ENCODE results near the gene IL13.

Gene IL13

DNA sequence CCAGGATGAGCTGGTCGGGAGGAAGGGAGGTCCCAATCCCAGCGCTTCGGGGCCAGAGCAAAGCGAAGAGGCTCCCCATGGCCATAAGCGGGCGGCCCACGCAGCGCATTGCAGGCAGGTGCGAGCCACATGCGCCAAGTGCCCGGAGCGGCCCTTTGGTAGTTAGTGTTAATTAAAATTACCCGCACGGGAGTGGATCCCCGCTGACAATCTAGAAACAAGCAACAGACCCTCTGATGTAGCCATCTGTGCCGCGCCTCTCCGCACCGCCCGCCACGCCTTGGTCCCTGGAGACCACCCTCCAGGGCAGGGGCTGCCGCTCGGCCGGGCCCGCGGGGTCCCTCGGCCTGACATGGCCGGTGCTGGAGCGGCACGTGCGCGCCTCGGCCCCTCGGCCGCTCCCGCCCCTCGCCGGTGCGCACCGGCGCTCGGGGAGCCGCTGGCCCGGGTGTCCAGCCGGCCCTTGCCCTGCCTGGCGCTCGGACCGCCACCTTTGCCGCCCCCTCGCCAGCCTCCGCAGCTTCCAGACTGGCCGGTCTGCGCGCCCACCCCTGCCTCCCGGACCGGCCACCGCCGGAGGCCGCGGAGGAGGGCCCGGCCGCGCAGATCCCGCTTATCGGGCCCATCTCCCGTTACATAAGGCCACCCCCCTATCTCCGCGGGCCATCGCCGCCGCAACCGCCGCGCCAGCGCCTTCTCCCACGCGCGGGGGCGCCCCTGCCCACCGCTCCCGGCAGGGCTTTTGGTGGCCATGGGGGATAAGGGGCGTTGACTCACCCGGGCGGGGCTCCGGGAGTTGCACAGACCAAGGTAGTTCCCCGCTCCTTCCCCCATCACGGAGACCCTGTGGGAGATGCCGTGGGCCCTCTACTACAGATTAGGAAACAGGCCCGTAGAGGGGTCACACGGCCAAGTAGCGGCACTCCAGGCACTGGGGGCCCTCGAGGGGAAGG is 1.9 kb upstream of the IL13 start:
- peak in 1 of 2 donors; percentile 31 for DNase-seq (ENCODE audit: low read depth in 2 of 2)

DNA sequence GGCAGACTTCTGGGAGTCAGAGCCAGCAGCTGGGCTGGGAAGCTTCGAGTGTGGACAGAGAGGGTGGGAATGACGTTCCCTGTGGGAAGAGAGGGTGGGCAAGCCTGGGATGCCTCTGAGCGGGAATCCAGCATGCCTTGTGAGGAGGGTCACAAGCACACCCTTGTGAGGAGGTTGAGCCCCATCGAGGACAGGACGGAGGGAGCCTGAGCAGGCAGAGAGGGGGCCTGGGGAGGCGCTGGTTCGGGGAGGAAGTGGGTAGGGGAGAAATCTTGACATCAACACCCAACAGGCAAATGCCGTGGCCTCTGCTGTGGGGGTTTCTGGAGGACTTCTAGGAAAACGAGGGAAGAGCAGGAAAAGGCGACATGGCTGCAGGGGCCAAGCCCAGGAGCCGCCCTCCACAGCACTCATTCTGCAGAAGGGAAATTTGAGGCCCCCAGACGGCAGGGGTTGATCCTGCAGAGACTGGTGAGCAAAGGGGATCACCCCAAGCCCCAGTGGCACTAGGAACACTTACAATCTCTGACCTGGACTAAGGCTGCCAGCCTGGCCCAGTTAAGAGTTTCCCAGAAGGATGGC is 1.1 kb upstream of the IL13 start:
- DNase-seq (ENCODE audit: low read depth in 2 of 2): no peak

DNA sequence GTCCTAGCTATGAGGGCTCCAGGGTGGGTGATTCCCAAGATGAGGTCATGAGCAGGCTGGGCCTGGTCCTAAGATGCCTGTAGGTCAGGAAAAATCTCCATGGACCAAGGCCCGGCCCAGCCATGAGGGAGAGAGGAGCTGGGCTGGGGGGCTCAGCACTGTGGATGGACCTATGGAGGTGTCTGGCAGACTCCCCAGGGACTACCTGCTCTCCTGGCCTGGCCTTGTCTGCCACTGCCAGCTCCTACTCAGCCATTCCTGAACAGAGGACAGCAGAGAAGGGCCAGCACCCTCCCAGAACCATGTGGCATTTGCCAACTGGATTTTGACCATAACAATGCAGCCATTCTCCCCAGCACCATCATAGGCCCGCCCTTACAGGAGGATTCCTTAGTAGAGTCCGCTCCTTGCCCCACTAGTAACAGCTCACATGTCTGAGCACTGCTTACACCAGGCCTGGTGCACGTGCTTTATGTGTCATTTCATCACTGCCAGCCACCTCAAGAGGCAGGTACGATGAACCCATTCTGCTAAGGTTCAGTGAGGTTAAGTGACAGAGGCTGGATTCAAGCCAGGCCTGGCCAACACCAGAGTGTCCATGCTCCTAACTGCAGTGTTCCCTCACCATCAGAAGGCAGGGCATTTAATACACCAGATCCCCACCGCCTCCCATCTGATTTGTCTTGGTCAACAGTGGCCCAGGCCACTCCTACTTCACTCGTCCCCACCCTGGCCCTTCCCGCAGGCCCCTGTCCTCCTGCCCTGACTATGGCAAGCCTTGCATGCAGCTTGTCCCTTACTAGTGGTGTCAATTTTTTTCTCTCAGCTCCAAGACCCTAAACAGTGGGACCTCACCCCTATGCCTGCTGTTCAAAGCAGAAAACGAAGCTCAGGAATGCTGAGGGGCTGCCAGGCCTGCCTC is 669 bp downstream of the IL13 start:
- DNase-seq (ENCODE audit: low read depth in 2 of 2): no peak

DNA sequence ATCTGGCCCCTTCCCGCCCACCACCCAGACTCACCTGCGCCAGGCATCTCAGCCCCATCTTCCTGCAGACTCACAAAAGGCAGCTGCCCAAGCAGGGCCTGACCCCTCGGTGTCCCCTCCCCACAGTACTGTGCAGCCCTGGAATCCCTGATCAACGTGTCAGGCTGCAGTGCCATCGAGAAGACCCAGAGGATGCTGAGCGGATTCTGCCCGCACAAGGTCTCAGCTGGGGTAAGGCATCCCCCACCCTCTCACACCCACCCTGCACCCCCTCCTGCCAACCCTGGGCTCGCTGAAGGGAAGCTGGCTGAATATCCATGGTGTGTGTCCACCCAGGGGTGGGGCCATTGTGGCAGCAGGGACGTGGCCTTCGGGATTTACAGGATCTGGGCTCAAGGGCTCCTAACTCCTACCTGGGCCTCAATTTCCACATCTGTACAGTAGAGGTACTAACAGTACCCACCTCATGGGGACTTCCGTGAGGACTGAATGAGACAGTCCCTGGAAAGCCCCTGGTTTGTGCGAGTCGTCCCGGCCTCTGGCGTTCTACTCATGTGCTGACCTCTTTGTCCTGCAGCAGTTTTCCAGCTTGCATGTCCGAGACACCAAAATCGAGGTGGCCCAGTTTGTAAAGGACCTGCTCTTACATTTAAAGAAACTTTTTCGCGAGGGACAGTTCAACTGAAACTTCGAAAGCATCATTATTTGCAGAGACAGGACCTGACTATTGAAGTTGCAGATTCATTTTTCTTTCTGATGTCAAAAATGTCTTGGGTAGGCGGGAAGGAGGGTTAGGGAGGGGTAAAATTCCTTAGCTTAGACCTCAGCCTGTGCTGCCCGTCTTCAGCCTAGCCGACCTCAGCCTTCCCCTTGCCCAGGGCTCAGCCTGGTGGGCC is 1.9 kb downstream of the IL13 start:
- no peak for DNase-seq (ENCODE audit: low read depth in 2 of 2)

DNA sequence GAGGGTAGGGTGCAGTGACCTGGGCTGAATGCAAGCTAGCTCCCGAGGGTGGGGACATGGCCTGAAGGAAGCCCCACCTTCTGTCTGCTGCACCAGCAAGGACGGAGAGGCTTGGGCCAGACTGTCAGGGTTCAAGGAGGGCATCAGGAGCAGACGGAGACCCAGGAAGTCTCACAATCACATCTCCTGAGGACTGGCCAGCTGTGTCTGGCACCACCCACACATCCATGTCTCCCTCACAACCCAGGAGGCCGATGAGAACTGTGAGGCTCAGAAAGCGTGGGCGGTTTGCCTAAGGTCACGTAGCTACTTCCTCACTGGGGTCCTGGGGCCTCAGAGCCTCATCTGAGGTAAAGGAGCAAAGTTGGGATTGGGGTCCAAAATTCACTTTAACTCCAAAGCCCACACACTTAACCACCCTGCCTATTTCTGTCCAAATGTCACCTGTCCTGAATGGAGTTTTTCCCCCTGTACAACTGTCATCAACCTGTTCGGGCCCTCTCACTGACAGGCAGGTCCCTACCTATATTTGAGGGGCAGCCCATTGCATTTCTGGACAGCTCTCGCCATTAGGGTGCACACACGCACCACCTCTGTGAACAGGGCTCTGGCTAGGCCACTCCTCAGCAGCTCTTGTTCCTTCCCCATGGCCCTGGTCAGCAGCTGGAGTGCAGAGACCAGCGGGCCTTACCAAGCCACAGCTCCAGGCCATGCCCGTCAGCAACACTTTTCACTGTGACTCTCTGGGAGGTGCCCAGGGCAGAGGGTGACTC is 3.4 kb downstream of the IL13 start:
- DNase-seq (ENCODE audit: low read depth in 2 of 2): no peak

DNA sequence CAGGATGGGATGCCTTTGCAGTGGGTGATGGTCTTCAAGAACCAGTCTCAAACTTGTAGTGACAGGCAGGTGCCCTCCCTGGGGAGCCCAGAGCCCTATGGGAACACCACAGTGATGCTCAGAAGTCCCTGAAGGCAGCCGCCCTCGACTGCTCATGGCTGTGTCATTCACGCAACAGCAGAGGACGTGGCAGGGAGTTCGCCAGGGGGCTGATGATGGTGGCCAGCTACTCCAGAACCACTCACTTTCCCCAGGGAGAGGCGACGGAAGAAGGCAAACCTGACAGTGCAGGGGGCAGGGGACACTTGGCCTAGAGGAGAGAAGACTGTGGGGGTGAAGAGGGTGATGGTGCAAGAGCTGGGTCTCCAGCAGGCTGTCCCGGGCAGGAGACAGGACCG is 4.0 kb downstream of the IL13 start:
- no peak for DNase-seq (ENCODE audit: low read depth in 2 of 2)

DNA sequence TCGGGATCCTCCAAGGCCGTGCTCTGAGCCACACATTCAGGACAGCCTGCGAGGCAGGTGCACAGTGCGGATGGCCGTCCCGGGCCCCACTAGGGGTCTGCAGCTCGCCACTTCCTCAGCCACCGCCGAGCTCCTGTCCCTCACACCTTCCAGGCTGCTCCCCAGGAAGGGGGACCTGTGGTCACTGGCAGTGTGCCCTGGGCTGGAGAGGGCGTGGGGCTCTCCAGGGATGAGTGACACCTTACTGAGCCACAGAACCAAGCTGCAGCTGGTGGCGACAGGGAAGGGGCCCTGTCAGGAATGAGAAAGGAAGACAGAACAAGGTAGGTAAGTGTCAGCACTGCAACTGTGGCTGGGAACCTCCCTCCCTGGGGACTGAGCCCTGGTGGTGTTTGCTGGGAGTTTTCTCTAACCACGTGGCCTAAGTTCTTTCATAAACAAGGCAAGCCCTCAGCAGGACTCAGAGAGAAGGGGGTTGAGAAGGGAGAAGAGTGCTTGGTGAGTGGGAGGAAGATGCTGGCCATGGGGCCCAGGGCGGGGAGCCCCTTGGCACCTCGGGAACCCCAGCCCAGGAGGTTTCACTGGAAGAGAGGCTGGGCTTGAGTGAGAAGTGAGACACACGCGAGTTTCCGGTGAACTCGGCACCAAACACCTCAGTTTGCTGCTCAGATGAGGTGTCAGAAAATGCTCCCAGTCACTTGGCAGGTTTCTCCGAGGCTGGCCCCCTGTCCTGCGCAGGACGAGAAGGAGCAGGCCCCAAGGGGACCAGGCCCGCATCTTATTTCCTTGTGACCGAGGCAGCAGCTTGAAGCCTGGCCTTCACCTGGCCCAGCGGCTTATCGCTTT is 5.2 kb downstream of the IL13 start:
- no peak for DNase-seq (ENCODE audit: low read depth in 2 of 2)

DNA sequence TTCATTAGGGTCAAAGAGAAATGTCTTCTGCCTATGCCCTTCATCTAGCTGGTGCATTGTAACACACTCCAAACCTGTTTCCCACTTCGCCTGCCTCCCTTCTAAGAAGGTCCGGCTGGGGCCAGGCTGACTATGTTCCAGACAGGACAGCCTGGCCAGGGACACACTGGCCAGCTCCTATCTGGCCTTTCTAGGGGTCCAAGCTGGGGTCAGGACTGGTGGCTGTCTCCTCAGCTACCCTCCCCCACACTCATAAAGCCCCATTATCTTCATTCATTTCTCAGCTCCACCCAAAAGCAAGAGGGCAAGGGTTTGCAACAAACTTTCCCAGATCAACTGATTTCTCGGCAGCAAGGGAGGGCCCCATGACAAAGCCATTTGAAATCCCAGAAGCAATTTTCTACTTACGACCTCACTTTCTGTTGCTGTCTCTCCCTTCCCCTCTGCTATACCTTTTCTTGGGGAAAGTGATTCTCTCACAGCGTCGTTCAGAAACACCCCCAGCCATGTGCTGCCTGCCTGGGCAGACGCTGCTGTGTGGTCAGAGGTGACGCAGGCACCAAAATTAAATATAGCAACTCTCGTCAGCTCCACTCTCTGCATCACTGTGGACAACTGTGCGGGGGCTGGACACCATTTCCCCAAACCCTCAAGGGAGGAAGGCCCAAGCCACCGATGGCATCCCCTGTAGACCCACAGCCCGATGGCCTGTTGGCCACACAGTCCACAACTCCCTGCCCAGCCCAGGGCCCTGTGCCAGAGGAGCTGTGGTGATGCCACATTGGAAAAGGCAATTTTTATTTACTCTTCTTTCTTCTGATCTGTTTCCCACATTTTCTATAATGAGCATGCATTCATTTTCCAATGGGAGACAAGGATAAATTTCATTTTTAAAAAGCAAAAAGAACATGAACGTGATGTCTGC is 6.1 kb downstream of the IL13 start:
- DNase-seq (ENCODE audit: low read depth in 2 of 2): no peak

DNA sequence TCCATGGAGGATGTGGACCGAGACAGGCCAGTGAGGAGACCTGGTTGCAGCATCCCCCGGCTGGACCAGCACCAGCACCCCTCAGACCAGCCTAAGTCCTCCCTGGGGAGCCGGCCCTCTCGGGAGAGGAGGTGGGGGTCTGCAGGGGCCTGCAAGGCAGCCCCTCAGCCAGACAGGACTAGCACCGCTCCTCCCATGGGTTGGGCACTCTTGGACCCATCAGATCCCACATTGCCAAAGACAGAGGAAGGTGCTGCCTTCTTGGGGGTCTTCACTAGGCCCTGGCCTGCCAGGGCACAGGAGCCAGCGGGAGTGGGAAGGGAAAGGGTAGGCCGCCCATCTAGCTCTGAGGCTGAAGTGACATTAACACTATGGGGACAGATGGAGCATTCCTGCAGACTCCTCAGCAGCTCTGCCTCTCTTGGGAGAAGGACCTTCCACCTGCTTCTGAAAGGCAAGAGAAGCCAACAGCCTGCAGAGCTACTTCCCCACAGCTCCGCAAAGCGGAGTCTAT is 6.8 kb downstream of the IL13 start:
- DNase-seq (ENCODE audit: low read depth in 2 of 2): no peak

DNA sequence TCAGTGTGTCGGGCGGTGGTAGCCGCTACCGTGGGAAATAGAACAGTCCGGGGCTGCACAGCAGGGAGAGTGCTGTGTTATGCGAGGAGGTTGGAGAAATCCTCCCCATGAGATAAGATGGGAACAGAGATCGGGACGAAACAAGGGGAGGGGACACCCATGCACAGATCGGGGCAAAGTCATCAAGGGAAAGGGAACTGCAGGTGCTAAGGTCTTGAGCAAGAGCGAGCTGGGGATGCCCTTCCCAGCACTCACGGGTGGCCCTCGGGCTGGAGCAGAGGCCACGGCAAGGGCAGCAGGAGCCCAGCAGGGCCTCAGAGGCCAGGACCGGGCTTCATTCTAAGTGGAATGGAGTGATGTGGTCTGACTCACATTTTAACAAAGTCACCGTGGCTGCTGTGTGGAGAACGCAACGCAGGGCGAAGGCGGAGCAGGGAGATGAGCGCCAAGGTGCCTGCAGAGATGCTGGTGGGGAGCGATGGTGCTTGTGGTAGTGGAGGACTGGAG is 7.7 kb downstream of the IL13 start:
- no peak for DNase-seq (ENCODE audit: low read depth in 2 of 2)

DNA sequence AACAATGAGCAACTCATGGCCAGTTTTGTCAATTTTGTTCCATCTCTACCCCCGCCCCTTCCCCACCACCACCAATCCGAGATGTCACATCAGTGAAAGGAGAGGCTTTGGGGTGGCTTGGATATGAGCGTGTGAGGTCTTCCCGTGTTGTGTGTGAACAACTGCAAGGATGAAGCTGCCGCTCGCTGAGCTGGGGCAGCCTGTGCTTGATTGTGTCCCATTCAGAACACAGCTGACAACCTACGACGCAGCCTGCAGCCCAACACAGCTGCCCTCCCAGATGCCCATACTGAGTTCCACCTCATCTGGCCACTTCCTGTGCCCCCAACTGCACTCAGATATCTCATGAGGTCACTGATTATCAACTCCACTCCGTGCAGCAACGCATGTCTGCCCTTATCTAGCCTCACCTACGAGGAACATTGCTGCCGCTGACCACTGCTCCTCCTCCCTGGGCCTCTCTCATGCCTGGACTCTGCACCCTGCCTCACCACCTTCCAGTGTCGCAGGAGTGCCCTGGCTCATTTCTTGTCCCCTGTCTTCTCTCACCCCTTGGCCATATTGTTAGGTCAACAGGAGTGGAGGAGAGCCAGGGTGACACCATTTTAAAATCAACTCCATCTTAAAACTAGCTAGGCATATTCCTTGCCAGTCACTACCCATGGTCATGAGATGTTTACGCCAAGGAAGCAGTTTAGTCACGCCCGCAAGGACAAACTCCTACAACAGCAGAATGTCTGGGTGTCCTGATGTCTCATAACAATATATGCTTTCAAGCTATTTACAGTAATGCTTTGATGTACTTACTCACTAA is 8.5 kb downstream of the IL13 start:
- no peak for DNase-seq (ENCODE audit: low read depth in 2 of 2)

DNA sequence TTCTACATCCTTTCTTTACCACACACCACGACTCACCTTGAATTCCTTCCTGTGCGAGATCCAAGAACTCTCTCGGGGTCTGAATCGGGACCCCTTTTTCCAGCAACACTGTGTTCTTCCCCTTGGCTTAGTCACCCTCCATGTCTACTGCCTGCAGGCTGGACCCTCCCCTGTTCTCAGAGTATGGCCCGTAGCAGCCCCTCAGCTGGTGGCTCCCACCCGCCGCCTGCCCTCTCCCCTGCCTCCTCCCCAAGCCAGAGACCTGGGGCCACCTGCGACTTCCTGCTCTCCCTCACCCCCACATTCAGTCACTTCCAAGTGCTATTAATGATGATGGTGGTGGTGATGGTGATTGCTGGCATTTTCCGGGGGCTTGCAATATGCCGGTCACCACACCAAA is 9.3 kb downstream of the IL13 start:
- no peak for DNase-seq (ENCODE audit: low read depth in 2 of 2)

DNA sequence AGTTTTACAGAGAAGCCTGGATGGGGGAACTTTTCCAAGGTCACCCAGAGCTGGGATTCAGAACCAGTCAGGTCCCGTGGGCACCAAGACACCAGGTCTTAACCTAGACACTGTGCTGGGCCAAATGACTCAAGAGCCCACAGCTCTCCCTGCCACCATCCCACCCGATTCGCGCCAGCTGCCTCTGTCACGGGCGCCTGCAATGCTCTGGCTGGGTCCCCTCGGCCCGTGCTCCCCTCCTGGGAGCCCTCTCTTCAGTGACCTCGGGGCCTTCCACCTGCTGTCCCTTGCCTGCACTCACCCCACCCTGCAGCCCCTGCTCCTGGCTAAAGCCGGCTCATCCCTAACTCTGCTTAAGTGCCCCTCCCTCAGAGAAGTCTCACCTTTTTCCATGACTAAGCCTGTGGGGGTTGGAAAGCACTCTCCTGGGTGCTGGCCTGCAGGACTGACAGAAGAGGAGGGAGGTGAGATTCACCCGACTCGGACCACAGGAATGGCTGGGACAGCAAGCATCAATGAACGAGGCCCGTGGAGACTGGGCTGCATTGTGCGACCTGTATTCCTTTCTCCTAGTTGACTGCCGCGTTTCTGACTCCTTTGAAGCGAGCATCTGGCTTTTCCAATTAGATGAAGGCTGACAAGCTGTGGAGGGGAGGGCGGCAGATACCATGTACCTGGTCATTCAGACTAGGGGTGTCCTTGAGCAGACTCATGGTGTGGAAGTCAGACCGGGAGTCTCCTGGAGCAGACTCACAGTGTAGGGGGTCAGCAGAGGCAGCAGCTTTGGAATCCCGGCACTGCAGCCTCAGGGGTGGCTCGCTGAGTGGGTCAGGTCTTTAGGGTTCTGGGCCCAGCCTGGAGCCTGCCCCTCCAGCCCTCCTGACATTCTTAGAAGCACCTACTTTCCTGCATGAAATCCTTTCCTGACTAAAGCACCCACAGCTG is 10.1 kb downstream of the IL13 start:
- no peak for DNase-seq (ENCODE audit: low read depth in 2 of 2)

DNA sequence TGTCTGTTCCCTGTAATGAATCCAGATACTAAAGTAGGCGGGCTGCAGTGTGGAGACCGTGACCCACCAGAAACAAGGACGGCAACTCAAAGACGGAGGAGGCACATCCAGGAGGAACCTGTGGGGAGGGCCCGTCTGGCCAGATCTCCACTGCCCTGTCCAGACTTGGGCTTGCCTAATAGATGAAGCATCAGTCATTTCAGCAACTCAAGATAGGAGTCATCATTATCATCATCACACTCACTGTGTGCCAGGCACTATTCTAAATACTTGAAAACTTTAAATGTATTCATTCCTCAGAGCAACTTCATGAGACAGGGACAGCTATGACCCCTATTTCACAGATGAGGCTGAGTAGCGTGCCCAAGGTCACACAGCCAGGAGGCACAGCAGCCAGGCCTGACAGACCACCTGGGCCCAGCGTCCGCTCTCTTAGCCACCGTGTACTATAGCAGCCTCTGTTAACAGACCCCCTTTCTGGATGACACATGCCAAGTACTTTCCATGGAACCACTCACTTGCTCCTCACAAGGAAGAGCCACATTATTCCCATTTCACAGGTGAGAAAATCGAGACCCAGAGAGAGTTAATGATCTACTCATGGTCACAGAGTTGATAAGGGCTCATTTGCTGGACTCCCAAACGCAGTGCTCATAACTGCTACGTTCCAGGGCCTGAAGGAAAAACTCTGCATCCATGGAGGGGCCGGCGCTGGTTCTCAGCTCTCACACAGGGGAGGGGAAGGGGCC is 10.9 kb downstream of the IL13 start:
- no peak for DNase-seq (ENCODE audit: low read depth in 2 of 2)

DNA sequence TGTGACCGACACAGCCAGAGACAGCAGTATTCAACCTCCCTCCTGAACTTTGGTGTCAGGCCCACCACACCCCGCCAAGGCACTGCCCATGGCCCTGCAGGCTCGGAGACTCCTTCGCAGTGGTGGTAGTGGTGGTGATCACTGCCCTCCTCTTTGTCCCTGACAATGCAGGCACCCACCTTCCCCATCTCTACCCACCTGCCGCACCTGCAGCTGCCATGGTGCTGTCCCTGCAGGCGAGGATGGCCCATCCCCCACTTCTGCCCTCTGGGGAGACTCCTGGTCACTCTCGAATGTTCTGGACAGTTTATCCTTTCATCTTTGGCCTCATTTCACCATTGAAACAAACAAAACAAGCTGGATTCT is 11.5 kb downstream of the IL13 start:
- no peak for DNase-seq (ENCODE audit: low read depth in 2 of 2)

All from stimulated activated CD8-positive, alpha-beta memory T cell treated with anti-CD3 and anti-CD28 coated beads, Interleukin-2, amount 100 ng/mL, for 1 hour (primary cell).